Choroid plexus epithelial cell (primary cell): ENCODE results near the gene MCTP1.
A peak's percentile ranks its signal among the peaks of the same experiment; 100 is the strongest.

ENCODE experiments used
- DNase-seq: peaks from one replicate; pipeline ENCODE4 v3.0.0-alpha.2; 2010; ENCODE audit warnings: low read depth
- H3K4me3 ChIP-seq: 2 replicates; pipeline ENCODE4 v1.5.1; 2011; ENCODE audit warnings: low read depth, mild to moderate bottlenecking, control low read depth, low read length, moderate library complexity
- TF ChIP-seq, protein P1 (sequence below): conservative IDR thresholded peaks from 2 replicates; pipeline ENCODE4 v1.5.1; 2011; ENCODE audit warnings: low read depth, mild to moderate bottlenecking, control low read depth, inconsistent platforms, low read length, moderate library complexity

MCTP1 gene

GRCh38 chr5:95298651-95299050, 13.8 kb upstream of the MCTP1 start:
- TF ChIP-seq, protein P1, sequence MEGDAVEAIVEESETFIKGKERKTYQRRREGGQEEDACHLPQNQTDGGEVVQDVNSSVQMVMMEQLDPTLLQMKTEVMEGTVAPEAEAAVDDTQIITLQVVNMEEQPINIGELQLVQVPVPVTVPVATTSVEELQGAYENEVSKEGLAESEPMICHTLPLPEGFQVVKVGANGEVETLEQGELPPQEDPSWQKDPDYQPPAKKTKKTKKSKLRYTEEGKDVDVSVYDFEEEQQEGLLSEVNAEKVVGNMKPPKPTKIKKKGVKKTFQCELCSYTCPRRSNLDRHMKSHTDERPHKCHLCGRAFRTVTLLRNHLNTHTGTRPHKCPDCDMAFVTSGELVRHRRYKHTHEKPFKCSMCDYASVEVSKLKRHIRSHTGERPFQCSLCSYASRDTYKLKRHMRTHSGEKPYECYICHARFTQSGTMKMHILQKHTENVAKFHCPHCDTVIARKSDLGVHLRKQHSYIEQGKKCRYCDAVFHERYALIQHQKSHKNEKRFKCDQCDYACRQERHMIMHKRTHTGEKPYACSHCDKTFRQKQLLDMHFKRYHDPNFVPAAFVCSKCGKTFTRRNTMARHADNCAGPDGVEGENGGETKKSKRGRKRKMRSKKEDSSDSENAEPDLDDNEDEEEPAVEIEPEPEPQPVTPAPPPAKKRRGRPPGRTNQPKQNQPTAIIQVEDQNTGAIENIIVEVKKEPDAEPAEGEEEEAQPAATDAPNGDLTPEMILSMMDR, result no peak
- no peak for DNase-seq
- no peak overlapping the region for H3K4me3 ChIP-seq

DNA sequence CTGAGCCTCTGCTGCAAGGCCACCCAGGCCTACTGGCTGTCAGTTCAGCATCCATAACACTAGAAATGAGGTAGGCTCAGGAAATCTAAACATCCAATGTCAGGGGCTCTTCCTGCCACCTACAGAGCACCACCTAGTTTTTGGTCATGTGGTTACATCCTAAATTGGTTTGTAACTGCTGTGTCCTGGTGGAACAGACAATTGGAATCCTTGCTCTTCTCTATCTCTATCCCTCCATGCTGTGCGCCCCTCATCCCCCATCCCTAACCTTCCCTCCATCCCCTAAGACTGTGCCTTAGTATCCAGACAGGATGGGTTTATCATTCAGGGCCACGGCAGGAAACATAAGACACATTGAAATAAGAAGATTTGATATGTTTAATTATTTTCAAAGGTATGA, 11.4 kb upstream of the MCTP1 start:
- no peak for DNase-seq
- TF ChIP-seq, protein P1, result no peak
- H3K4me3 ChIP-seq, result no peak overlapping the region

DNA sequence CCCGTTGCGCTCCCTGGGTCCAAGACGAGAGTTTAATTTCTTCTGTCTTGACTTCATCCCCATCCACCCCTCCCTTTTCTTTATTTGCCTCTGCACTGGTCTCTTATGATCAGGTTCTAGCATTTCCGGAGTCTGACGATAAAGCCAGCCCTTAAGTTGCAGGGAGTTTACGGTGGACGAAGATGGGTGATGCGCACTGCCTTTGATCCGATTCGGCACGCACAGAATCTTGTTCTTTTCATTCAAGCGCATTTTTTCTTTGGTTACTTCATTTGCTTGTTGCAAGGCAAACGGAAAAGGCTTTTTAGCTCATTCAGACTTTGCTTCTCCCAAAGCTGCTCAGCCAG, 488 bp upstream of the MCTP1 start:
- TF ChIP-seq, protein P1, result no peak
- DNase-seq, result peak; percentile 18
- peak overlapping the region; percentile 51 for H3K4me3 ChIP-seq

DNA sequence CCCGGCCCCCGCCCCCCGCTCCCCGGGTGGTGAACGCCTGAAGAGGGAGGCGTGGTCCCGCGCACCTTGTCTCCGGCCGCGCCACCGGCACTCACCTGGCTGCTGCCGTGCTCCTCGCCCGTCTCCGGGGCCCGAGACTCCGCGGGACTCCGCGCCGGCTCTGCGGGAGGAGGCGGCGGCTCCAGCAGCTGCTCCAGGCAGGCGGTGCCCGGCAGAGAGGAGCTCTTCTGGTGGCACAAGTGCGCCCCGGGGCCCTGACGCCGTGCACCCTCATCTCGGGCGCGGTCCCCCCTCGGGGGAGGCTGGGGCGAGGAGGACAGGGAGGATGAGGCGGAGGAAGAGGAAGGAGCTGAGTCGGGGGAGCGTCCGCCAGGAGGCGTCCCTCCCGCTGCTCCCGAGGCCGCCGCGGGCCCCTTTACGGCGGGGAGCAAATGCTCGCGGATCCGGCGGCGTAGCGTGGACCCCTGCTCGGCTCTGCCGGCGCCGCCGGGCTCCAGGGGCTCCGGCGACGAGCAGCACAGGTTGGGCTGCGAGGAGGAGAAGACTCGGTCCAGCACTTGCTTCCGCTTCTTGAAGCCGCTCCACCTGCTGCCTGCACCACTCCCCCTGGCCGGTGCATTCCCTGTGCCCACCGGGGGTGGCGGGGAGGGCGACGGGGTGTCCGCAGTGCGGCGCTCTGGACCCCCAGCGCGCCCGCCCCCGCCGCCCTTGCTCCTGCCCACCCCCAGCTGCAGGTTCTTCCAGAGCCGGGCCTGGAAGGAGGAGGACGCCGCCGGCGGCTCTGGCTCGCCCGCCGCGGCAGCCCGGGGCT, 928 bp downstream of the MCTP1 start:
- H3K4me3 ChIP-seq, result peak overlapping the region; percentile 51
- TF ChIP-seq, protein P1, result peak; percentile 50
- peak; percentile 10 for DNase-seq

DNA sequence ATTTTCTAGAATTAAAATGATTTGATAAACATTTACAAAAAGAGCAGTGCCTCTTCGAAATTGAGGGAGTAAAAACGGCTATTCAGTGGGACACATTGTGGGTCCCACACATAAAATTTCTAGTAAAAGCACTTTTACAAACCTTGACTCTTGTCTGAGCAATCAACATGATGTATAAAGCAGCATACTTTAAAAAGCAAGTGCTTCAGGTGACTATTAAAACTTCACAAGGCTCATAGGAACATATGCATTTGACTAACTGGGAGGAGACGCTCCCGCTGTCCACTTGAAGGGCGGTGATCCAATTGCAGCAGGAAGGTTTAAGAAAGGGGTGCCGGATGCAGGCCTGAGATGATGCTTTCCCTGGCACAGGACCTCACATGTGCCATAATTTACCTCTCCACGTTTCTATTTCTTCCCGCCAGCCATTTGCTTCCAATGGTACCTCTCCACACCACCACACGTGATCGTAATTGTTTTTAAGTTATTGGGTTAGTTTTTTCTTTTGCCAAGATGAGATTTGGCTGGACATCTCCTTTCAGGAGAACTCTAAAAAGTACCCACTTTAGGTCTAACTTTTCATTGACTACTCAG, 1.8 kb downstream of the MCTP1 start:
- no peak overlapping the region for H3K4me3 ChIP-seq

DNA sequence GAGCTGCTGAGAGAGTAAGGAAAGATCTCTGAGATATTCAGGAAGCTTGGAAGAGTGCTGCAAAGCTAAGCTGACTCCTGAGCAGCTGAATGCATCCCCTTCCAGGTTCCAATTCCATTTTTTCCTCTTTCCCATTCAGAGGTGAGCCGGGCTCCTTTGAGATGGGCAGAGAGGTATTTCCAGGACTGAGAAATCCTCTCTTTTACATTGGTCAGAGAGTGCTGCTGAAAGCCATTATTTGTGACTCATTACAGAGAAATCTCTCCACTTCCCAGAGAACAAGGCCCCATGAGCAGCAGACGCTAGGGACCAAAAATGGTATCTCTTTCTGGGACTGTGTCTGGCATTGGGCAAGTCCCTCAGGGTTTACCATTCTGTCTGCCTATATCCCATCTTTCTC, 3.7 kb downstream of the MCTP1 start:
- peak; percentile 30 for DNase-seq
- TF ChIP-seq, protein P1, result no peak
- H3K4me3 ChIP-seq, result no peak overlapping the region

More for the DNA sequence above, 1.8 kb downstream of the MCTP1 start:
- TF ChIP-seq, protein P1, result no peak
- no peak for DNase-seq
